ENCODE results near the gene RAP1GAP.

DNA sequence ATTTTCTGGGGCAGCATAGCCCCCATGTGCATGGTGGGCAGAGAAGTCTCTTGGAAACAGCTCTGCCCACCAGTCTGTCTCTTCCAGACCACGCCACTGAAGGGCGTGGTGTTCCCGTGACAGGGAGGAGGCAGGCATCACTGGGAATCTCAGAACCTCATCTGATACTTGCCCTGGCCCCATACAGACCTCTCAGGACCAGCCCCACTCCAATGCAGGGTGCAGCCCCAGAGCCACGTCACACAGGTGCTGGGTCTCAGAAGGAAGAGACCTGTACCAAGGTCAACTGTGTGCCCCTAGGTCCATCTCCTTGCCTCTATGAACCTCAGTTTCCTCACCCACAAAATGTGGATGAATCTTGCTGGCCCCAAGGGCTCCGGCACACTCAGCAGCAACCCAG lies 7.3 kb downstream of the RAP1GAP start:
- TF ChIP-seq, protein P1, sequence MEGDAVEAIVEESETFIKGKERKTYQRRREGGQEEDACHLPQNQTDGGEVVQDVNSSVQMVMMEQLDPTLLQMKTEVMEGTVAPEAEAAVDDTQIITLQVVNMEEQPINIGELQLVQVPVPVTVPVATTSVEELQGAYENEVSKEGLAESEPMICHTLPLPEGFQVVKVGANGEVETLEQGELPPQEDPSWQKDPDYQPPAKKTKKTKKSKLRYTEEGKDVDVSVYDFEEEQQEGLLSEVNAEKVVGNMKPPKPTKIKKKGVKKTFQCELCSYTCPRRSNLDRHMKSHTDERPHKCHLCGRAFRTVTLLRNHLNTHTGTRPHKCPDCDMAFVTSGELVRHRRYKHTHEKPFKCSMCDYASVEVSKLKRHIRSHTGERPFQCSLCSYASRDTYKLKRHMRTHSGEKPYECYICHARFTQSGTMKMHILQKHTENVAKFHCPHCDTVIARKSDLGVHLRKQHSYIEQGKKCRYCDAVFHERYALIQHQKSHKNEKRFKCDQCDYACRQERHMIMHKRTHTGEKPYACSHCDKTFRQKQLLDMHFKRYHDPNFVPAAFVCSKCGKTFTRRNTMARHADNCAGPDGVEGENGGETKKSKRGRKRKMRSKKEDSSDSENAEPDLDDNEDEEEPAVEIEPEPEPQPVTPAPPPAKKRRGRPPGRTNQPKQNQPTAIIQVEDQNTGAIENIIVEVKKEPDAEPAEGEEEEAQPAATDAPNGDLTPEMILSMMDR (IDR thresholded peaks at IDR 0.05 in 2 of 3, conservative IDR thresholded peaks at IDR 0.05 in 1 of 3; ENCODE audit: borderline replicate concordance in 1 of 3, insufficient read depth in 1 of 3, low read depth in 2 of 3, low read length in 2 of 3), result no peak
- TF ChIP-seq POLR2A (IDR thresholded peaks at IDR 0.05; ENCODE audit: borderline replicate concordance, extremely low read depth, insufficient read depth, insufficient read length), result no peak
- no peak for TF ChIP-seq SP1 (IDR thresholded peaks at IDR 0.05; ENCODE audit: low read depth)
- TF ChIP-seq, protein P2, sequence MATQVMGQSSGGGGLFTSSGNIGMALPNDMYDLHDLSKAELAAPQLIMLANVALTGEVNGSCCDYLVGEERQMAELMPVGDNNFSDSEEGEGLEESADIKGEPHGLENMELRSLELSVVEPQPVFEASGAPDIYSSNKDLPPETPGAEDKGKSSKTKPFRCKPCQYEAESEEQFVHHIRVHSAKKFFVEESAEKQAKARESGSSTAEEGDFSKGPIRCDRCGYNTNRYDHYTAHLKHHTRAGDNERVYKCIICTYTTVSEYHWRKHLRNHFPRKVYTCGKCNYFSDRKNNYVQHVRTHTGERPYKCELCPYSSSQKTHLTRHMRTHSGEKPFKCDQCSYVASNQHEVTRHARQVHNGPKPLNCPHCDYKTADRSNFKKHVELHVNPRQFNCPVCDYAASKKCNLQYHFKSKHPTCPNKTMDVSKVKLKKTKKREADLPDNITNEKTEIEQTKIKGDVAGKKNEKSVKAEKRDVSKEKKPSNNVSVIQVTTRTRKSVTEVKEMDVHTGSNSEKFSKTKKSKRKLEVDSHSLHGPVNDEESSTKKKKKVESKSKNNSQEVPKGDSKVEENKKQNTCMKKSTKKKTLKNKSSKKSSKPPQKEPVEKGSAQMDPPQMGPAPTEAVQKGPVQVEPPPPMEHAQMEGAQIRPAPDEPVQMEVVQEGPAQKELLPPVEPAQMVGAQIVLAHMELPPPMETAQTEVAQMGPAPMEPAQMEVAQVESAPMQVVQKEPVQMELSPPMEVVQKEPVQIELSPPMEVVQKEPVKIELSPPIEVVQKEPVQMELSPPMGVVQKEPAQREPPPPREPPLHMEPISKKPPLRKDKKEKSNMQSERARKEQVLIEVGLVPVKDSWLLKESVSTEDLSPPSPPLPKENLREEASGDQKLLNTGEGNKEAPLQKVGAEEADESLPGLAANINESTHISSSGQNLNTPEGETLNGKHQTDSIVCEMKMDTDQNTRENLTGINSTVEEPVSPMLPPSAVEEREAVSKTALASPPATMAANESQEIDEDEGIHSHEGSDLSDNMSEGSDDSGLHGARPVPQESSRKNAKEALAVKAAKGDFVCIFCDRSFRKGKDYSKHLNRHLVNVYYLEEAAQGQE (IDR thresholded peaks at IDR 0.05; ENCODE audit: low read depth), result no peak
- no peak for TF ChIP-seq SRF (IDR thresholded peaks at IDR 0.05; ENCODE audit: low read depth)

All from HCT116 (cell line).